Heart right ventricle (tissue), 16 donors: Measurements from ENCODE around the gene HNRNPK. TPM values are rescaled to one million over a fixed set of nuclear protein-coding genes. Genes with fewer than 3 reads are reported as not detected.

Source experiments
- ATAC-seq, 8 donors: fragments of 200-7000 bp; cut with Tn5 transposase; one replicate each; pipeline ENCODE4 v1.9.1; 2020; ENCODE audit warnings: mild to moderate bottlenecking in 8 of 8, moderate library complexity in 8 of 8, moderate number of reproducible peaks in 1 of 8
- DNase-seq, 2 donors: peaks; one replicate each; pipeline ENCODE4 v3.0.0-alpha.2; 2020
- H3K27ac ChIP-seq, 10 donors: fragments of 200-600 bp; sonication (generic) in 2 of 10; one replicate each; pipeline versions ENCODE4 v1.5.0 to v1.8.0; 2020 to 2022; ENCODE audit warnings: mild to moderate bottlenecking in 3 of 10
- H3K27me3 ChIP-seq, 7 donors: fragments of 200-600 bp; one replicate each; pipeline ENCODE4 v1.8.0; 2021 to 2022; ENCODE audit warnings: mild to moderate bottlenecking in 2 of 7
- H3K36me3 ChIP-seq, 9 donors: fragments of 200-600 bp; sonication (generic) in 1 of 9; one replicate each; pipeline versions ENCODE4 v1.5.0 to v1.8.0; 2020 to 2022; ENCODE audit warnings: mild to moderate bottlenecking in 2 of 9
- H3K4me1 ChIP-seq, 9 donors: fragments of 200-600 bp; sonication (generic) in 1 of 9; one replicate each; pipeline versions ENCODE4 v1.5.0 to v1.8.0; 2020 to 2022; ENCODE audit warnings: mild to moderate bottlenecking in 4 of 9
- H3K4me3 ChIP-seq, 10 donors: fragments of 200-600 bp; sonication (generic) in 2 of 10; one replicate each; pipeline versions ENCODE4 v1.5.0 to v1.8.0; 2020 to 2022; ENCODE audit warnings: mild to moderate bottlenecking in 7 of 10, moderate library complexity in 2 of 10
- H3K9me3 ChIP-seq, 11 donors: fragments of 200-600 bp in 10 of 11; sonication (generic) in 2 of 11; one replicate each; pipeline versions ENCODE4 v1.5.0 to v1.8.0; 2013 to 2022; ENCODE audit warnings: mild to moderate bottlenecking in 2 of 11, control low read depth in 1 of 11, moderate library complexity in 1 of 11
- WGBS, 2 donors: extraction: QIAGEN DNeasy Blood & Tissue Kit; methylation state at CpG; one replicate each; pipeline ENCODE4 v1.1.7; 2013; ENCODE audit warnings: inconsistent platforms in 1 of 2; 5-methylcytosine and 5-hydroxymethylcytosine counted together
- intact Hi-C, 10 donors: fragments of 100-400 bp; cut with DNase I; formaldehyde crosslinking; loops; one replicate each; pipeline versions ENCODE4 v1.11.1 to v1.14.2; 2022
- polyA plus RNA-seq, 2 donors: library from polyadenylated mRNA; stranded (reverse); fragments of 200-250 nt; gene quantifications; one replicate each; pipeline ENCODE4 v1.2.3, GENCODE V29; 2013
- total RNA-seq, 10 donors: library from RNA; stranded (reverse); fragmentation: NEBNext Ultra II Directional in 3 of 10; extraction: Animal tissue kit (Norgen Biotek cat#: 25700) in 3 of 10; gene quantifications; one replicate each; pipeline versions ENCODE4 v1.2.1 to v1.2.4, GENCODE V29; 2021 to 2023
- TF ChIP-seq, protein P1 (sequence below), 9 donors: fragments of 200-600 bp; sonication (generic) in 2 of 9; IDR thresholded peaks; one replicate each; pipeline versions ENCODE4 v1.5.0 to v1.8.0; 2021 to 2022; ENCODE audit warnings: antibody characterized with exemption in 9 of 9, mild to moderate bottlenecking in 5 of 9, moderate library complexity in 1 of 9
- donor health status: Arrhythmogenic right ventricular cardiomyopathy.
- donor health status: ischemic (EF 13 %, LVEDD 7.1; RV severe dilation, severe dysfunction).
- donor health status: healthy with polysubstance abuse.
- donor health status: DM: no; HTN: yes; CAD: no.
- donor health status: DM: no; HTN: no; CAD: no.
- donor health status: ischemic (EF 25% LVEDD 6.9; RV normal size, moderate dysfunction).
- donor health status: ischemic (EF 25% LVEDD 5.7; RV mildly dilated, moderate dysfunction).
- donor health status: healthy.
- donor health status: DM: yes; HTN: yes; CAD: no.
- donor health status: Ischemic cardiomyopathy.
- donor health status: ischemic (EF 35%, LVEDD 5.7; RV mildly dilated, moderate dysfunction).
- donor health status: nonischemic (EF 11% LVEDD 7.7; RV severe dilation, severe dysfunction).
- donor health status: DM: yes; HTN: yes; CAD: no.
- donor health status: PGD.
- donor health status: ischemic (EF 29% LVEDD 5.4; RV normal size, mild dysfunction).
- donor health status: nonischemic (EF 23%, LVEDD 6.1; RV moderate dilation, normal function).

The HNRNPK gene
- total and polyA plus RNA-seq, 12 donors = 129 to 351 (median 326) TPM

DNA sequence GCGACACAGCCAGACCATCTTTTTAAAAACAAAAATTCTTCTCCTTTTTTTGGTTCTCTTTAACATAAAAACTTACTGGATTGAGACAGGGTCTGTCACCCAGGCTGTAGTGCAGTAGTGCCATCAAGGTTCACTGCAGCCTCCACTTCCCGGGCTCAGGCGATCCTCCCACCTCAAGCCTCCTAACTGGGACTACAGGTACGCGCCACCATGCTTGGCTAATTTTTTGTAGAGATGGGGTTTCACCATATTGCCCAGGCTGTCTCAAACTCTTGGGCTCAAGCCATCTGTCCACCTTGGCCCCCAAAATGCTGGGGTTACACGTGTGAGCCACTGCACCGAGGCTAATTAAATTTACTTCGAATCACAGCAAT, 13.8 kb downstream of the HNRNPK start:
- Histone ChIP-seq H3K9me3 (no peaks in the 10 kb centered on the region), H3K27ac (peak overlapping the region in 1 of 10 donors; percentile 10), H3K4me3 (no peak overlapping the region), H3K4me1 (peaks cover 0 to 5% (median 0%) of the 10 kb centered on the region in 9 donors), H3K27me3 (no peaks in the 10 kb centered on the region), H3K36me3 (peaks cover 0 to 54% (median 37%) of the 10 kb centered on the region in 9 donors)
- 85 to 89% methylated on average over 8 of the region's 8 CpGs for WGBS, 2 donors
- TF ChIP-seq, protein P1, sequence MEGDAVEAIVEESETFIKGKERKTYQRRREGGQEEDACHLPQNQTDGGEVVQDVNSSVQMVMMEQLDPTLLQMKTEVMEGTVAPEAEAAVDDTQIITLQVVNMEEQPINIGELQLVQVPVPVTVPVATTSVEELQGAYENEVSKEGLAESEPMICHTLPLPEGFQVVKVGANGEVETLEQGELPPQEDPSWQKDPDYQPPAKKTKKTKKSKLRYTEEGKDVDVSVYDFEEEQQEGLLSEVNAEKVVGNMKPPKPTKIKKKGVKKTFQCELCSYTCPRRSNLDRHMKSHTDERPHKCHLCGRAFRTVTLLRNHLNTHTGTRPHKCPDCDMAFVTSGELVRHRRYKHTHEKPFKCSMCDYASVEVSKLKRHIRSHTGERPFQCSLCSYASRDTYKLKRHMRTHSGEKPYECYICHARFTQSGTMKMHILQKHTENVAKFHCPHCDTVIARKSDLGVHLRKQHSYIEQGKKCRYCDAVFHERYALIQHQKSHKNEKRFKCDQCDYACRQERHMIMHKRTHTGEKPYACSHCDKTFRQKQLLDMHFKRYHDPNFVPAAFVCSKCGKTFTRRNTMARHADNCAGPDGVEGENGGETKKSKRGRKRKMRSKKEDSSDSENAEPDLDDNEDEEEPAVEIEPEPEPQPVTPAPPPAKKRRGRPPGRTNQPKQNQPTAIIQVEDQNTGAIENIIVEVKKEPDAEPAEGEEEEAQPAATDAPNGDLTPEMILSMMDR (IDR thresholded peaks at IDR 0.05) = no peak
- intact Hi-C loops = no loop called here
- DNase-seq (no peak), ATAC-seq (peak in 6 of 8 donors; percentile 12 to 41 (median 32))

DNA sequence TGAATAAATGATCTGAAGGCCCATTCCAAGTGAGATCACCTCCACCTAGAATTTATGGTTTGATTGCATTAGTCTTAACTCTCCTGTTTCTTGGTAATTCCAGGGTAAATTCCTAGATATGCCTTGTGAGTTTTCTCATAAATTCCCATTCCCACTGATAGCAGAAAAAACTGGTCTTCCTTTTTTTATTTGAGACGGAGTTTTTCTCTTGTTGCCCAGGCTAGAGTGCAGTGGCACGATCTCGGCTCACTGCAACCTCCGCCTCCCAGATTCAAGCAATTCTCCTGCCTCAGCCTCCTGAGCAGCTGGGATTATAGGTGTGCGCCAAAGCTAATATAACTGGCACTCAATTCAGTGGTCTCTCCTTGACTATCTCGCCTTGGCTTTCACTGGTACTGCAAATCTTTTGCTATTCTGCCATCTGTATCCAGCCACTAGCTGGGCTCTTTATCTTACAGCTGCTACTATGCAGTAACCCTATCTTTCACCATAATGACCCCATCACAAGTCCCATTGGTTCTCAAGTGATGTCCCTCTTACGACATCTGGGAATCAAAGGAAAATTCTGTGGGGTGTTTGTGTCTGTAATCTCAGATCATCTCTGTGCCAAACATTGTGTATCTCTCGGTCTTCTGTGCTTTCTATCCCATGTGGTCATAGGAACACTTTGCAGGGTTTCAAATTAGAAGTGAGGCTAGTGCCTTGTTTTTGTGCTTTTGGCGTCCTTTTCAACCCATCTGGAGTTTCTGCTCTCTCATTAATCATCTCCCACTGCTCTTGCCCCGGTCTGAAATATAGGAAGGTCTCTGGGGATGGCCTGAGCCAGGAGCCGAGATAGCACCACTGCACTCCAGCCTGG, 14.4 kb downstream of the HNRNPK start:
- Histone ChIP-seq H3K4me1 (peaks cover 0 to 5% (median 0%) of the 10 kb centered on the region in 9 donors), H3K36me3 (peaks cover 0 to 48% (median 30%) of the 10 kb centered on the region in 9 donors), H3K9me3 (no peaks in the 10 kb centered on the region), H3K27ac (peak overlapping the region in 1 of 10 donors; percentile 10), H3K4me3 (no peak overlapping the region), H3K27me3 (no peaks in the 10 kb centered on the region)
- intact Hi-C loops = no loop called here
- ATAC-seq (peak; percentile 23 to 65 (median 40)), DNase-seq (no peak)
- 65 to 68% methylated on average over 11 of the region's 11 CpGs for WGBS, 2 donors
- TF ChIP-seq, protein P1 (IDR thresholded peaks at IDR 0.05) = no peak

DNA sequence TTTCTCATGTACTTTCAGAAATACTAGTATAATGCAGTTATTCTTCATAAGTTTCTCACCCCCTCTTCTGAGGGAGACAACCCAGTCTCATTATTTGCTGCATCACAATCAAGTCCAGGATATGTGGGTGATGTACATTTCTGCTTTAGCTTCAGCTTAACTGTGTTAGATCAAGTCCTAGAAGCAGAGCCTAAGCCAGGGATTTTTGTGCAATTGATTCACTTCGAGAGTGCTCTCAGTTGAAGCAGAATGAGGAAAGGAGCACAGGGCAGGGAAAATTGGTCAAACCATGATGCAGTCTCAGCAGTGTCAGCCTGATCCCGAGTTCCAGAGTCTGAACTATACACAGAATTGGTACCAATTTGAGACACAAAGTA, 15.1 kb downstream of the HNRNPK start:
- TF ChIP-seq, protein P1 (IDR thresholded peaks at IDR 0.05) = no peak
- Histone ChIP-seq H3K36me3 (peaks cover 0 to 42% (median 24%) of the 10 kb centered on the region in 9 donors), H3K27ac (no peak overlapping the region), H3K4me3 (no peak overlapping the region), H3K4me1 (peaks cover 0 to 5% (median 0%) of the 10 kb centered on the region in 9 donors), H3K27me3 (no peaks in the 10 kb centered on the region), H3K9me3 (no peaks in the 10 kb centered on the region)
- intact Hi-C loops = no loop called here
- 57 to 60% methylated on average over 2 of the region's 2 CpGs for WGBS, 2 donors
- DNase-seq (no peak), ATAC-seq (peak in 2 of 8 donors; percentile 16 to 20)

DNA sequence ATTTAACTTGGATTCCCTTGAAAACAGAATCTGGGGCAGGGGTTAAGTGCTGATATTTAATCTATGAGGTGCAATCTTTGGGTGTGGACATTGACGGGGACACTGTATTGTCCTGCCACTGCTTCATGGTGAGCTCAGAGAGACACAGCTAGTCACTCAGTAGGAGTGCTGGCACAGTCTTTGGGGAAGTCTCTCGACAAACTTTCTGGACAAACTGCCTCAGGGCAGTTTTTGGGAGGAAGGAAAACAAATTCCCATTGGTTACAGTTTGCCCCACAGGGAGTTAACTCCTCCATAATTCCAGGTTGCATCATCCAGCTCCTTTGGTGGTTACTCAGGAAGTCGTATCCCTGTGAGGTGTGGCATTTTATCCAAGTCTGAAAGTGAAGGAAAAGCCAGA, 17.9 kb downstream of the HNRNPK start:
- ATAC-seq (no peak), DNase-seq (no peak)
- H3K36me3 ChIP-seq = peaks cover 0 to 14% (median 2%) of the 10 kb centered on the region in 9 donors
- no peaks in the 10 kb centered on the region for H3K27me3 ChIP-seq
- WGBS, 2 donors = 51 to 60% methylated on average over 3 of the region's 3 CpGs
- H3K4me1 ChIP-seq = peaks cover 0 to 9% (median 3%) of the 10 kb centered on the region in 9 donors
- intact Hi-C loops = no loop called here
- no peak overlapping the region for H3K4me3 ChIP-seq
- TF ChIP-seq, protein P1 (IDR thresholded peaks at IDR 0.05) = no peak
- H3K27ac ChIP-seq = no peak overlapping the region
- no peaks in the 10 kb centered on the region for H3K9me3 ChIP-seq
